ENCODE measurements around the gene NUMA1. TPM values are rescaled to one million over a fixed set of nuclear protein-coding genes. Genes with fewer than 3 reads are reported as not detected.

The NUMA1 gene
- total and polyA plus RNA-seq, 9 of the 15 experiments (the other 6 are each of a cell fraction or from before 2014, with no cell fraction given) = 4.1 to 104 (median 51.2) TPM

- in situ Hi-C loops (cut with MboI) (loop anchor here (5.0 to 10.0 kb wide), 3 partner anchors 66 to 406 kb away; partner anchors contain the start of gene CLPB), intact Hi-C loops (cut with micrococcal nuclease) (no loop called here)
- no peak overlapping the region for H3K4me2 ChIP-seq (ENCODE audit: insufficient read depth, low read length)
- BruUV-seq (replicated peaks) = no TSS peak
- peaks cover 72% of the 10 kb centered on the region for H3K36me3 ChIP-seq (ENCODE audit: control insufficient read depth, insufficient read depth, low read length)
- CTCF ChIA-PET (ENCODE audit: low intra/inter-chr PET ratio) = interaction anchor here (1.2 to 3.5 kb wide), 6 partner anchors 63 to 421 kb away, joined by 4 to 54 read pairs (median 7); partner anchors contain the start of gene CLPB
- H4K20me1 ChIP-seq (replicated peaks; ENCODE audit: control insufficient read depth, insufficient read depth, low read length) = peaks cover 6% of the 10 kb centered on the region; the same call in 1 of the 2 replicates
- H3K4me3 ChIP-seq = no peak overlapping the region
- peak overlapping the region in 1 of 2 experiments; percentile 28; a peak in 1 of 4 replicates for H3K9ac ChIP-seq (ENCODE audit: insufficient read depth in 1 of 2, low read depth in 2 of 2, low read length in 2 of 2)
- no peaks in the 10 kb centered on the region for H3K9me1 ChIP-seq (ENCODE audit: control insufficient read depth, insufficient read depth, low read length)
- H3K27ac ChIP-seq (ENCODE audit: extremely low read depth, low read depth, low read length) = no peak overlapping the region
- DNase-seq (ENCODE audit: extremely low read depth in 1 of 4, low spot score in 3 of 4) (no peak), ATAC-seq (no peak), FAIRE-seq (no peak)
- H3K9me3 ChIP-seq (replicated peaks; ENCODE audit: control insufficient read depth, insufficient read depth, low read depth, low read length) = no peaks in the 10 kb centered on the region
- H3K4me1 ChIP-seq (replicated peaks in 1 of 2; ENCODE audit: control insufficient read depth in 2 of 2, insufficient read depth in 2 of 2, low read length in 2 of 2) = no peaks in the 10 kb centered on the region
- H3K79me2 ChIP-seq (ENCODE audit: control insufficient read depth, insufficient read depth, low read length) = no peaks in the 10 kb centered on the region
- H3K27me3 ChIP-seq (ENCODE audit: control insufficient read depth in 2 of 2, insufficient read depth in 2 of 2, low read length in 2 of 2) = no peaks in the 10 kb centered on the region
- WGBS (ENCODE audit: insufficient coverage, low coverage, missing lambda C conversion rate) = 56% methylated on average over 1 of the region's 1 CpG
- POLR2A ChIA-PET = interaction anchor here (1.3 to 1.6 kb wide), 3 partner anchors 10 to 54 kb away, joined by 4 to 5 read pairs (median 5); no protein-coding TSS in a partner anchor
- H2AFZ ChIP-seq (ENCODE audit: low read depth, low read length) = no peak overlapping the region
- no peak for TF ChIP-seq MTA1 (IDR thresholded peaks at IDR 0.05; ENCODE audit: borderline replicate concordance)
- no peak for TF ChIP-seq CCNT2 (IDR thresholded peaks at IDR 0.05; ENCODE audit: borderline replicate concordance, extremely low read depth, insufficient read length, low read depth, low read length)
- TF ChIP-seq PHF20 (IDR thresholded peaks at IDR 0.05; ENCODE audit: partially characterized antibody) = no peak
- TF ChIP-seq SFPQ (IDR thresholded peaks at IDR 0.05; ENCODE audit: low read depth, low read length) = no peak
- TF ChIP-seq ZNF408 (CRISPR knock-in tag; IDR thresholded peaks at IDR 0.05; ENCODE audit: low read depth) = no peak
- TF ChIP-seq POU5F1 (IDR thresholded peaks at IDR 0.05; ENCODE audit: borderline replicate concordance, low read depth, low read length, partially characterized antibody) = no peak
- no peak for TF ChIP-seq PREB (CRISPR knock-in tag; IDR thresholded peaks at IDR 0.05)
- no peak for TF ChIP-seq ETV6 (IDR thresholded peaks at IDR 0.05; ENCODE audit: borderline replicate concordance in 1 of 2, low read depth in 2 of 2, low read length in 1 of 2)
- no peak for TF ChIP-seq ETV6 (CRISPR knock-in tag; IDR thresholded peaks at IDR 0.05; ENCODE audit: borderline replicate concordance)
- TF ChIP-seq TAF9B (IDR thresholded peaks at IDR 0.05; ENCODE audit: partially characterized antibody) = no peak
- no peak for TF ChIP-seq FOXA3 (CRISPR knock-in tag; conservative IDR thresholded peaks at IDR 0.05 in 1 of 2, IDR thresholded peaks at IDR 0.05 in 1 of 2)
- no peak for TF ChIP-seq NR4A1 (CRISPR knock-in tag; IDR thresholded peaks at IDR 0.05)
- TF ChIP-seq NR4A1 (tag; IDR thresholded peaks at IDR 0.05) = no peak
Measured at GRCh38 chr11:72026090-72026489, 54.3 kb downstream of the NUMA1 start.

Measured in K562 (cell line).